NT2/D1 (cell line): ENCODE data around the gene ERI3.

Experiments
- DNase-seq: peaks from one replicate; pipeline ENCODE4 v3.0.0-alpha.2; 2011; ENCODE audit warnings: low read depth, low spot score
- H3K27me3 ChIP-seq: 2 replicates; pipeline ENCODE4 v1.6.0; 2011; ENCODE audit warnings: mild to moderate bottlenecking; ENCODE audit not compliant: insufficient read length, insufficient read depth
- H3K36me3 ChIP-seq: 2 replicates; pipeline ENCODE4 v1.6.1; 2011; ENCODE audit warnings: mild to moderate bottlenecking, low read length, mixed read lengths; ENCODE audit not compliant: insufficient read depth, insufficient read length
- H3K4me1 ChIP-seq: 2 replicates; pipeline ENCODE4 v1.5.1; 2011; ENCODE audit not compliant: insufficient read depth, insufficient read length
- H3K4me3 ChIP-seq: 2 replicates; pipeline ENCODE4 v1.5.1; 2011; ENCODE audit warnings: low read depth; ENCODE audit not compliant: insufficient read length
- H3K9ac ChIP-seq: 2 replicates; pipeline ENCODE4 v1.6.0; 2011; ENCODE audit warnings: low read depth; ENCODE audit not compliant: insufficient read length
- H3K9me3 ChIP-seq: 2 replicates; pipeline ENCODE4 v1.5.1; 2011; ENCODE audit warnings: mild to moderate bottlenecking, low read length; ENCODE audit not compliant: insufficient read depth
- SUZ12 ChIP-seq: IDR thresholded peaks from 2 replicates; pipeline ENCODE4 v1.6.1; 2011; ENCODE audit not compliant: insufficient read length, insufficient read depth; ENCODE audit errors: extremely low read depth
- YY1 ChIP-seq: IDR thresholded peaks from 2 replicates; pipeline ENCODE4 v1.6.1; 2011; ENCODE audit not compliant: insufficient read length, insufficient read depth
- ZNF274 ChIP-seq: IDR thresholded peaks from 2 replicates; pipeline ENCODE4 v1.6.1; 2011; ENCODE audit warnings: mild to moderate bottlenecking, low read depth, low read length

ERI3 gene

GRCh38 chr1:44377925-44378784, 23.1 kb upstream of the ERI3 start:
- no peaks in the 10 kb centered on the region for H3K4me1 ChIP-seq
- no peaks in the 10 kb centered on the region for H3K9me3 ChIP-seq
- H3K27me3 ChIP-seq: peaks cover 11% of the 10 kb centered on the region
- TF ChIP-seq ZNF274 (no peak), YY1 (no peak), SUZ12 (no peak)
- DNase-seq: peak; percentile 73
- no peak overlapping the region for H3K9ac ChIP-seq
- no peaks in the 10 kb centered on the region for H3K36me3 ChIP-seq
- no peak overlapping the region for H3K4me3 ChIP-seq

- no peak for DNase-seq
- Histone ChIP-seq H3K9ac (no peak overlapping the region), H3K27me3 (peaks cover 14% of the 10 kb centered on the region), H3K9me3 (no peaks in the 10 kb centered on the region), H3K4me1 (no peaks in the 10 kb centered on the region), H3K4me3 (no peak overlapping the region), H3K36me3 (no peaks in the 10 kb centered on the region)
- TF ChIP-seq YY1 (no peak), SUZ12 (no peak), ZNF274 (no peak)
These were observed 20.5 kb upstream of the ERI3 start for GRCh38 chr1:44375547-44375946.

GRCh38 chr1:44371206-44371605, 16.1 kb upstream of the ERI3 start:
- peaks cover 11% of the 10 kb centered on the region for H3K4me1 ChIP-seq
- H3K27me3 ChIP-seq: peaks cover 22% of the 10 kb centered on the region
- H3K9ac ChIP-seq: no peak overlapping the region
- DNase-seq: no peak
- no peak overlapping the region for H3K4me3 ChIP-seq
- no peaks in the 10 kb centered on the region for H3K36me3 ChIP-seq
- H3K9me3 ChIP-seq: no peaks in the 10 kb centered on the region
- TF ChIP-seq YY1 (no peak), SUZ12 (no peak), ZNF274 (no peak)

GRCh38 chr1:44368471-44369151, 13.6 kb upstream of the ERI3 start:
- peaks cover 11% of the 10 kb centered on the region for H3K4me1 ChIP-seq
- H3K9me3 ChIP-seq: no peaks in the 10 kb centered on the region
- H3K36me3 ChIP-seq: no peaks in the 10 kb centered on the region
- no peak overlapping the region for H3K4me3 ChIP-seq
- TF ChIP-seq SUZ12: no peak
- peak; percentile 88 for DNase-seq
- peaks cover 36% of the 10 kb centered on the region for H3K27me3 ChIP-seq
- peak overlapping the region; percentile 7 for H3K9ac ChIP-seq

- Histone ChIP-seq H3K9me3 (no peaks in the 10 kb centered on the region), H3K4me3 (no peak overlapping the region), H3K4me1 (peaks cover 11% of the 10 kb centered on the region), H3K27me3 (peaks cover 36% of the 10 kb centered on the region), H3K9ac (peak overlapping the region; percentile 7), H3K36me3 (no peaks in the 10 kb centered on the region)
- TF ChIP-seq SUZ12: no peak
- TF ChIP-seq ZNF274: no peak
- no peak for TF ChIP-seq YY1
- DNase-seq: no peak
These were observed 12.9 kb upstream of the ERI3 start for GRCh38 chr1:44367944-44368343.

GRCh38 chr1:44366371-44366975, 11.4 kb upstream of the ERI3 start:
- H3K36me3 ChIP-seq: no peaks in the 10 kb centered on the region
- no peak for TF ChIP-seq ZNF274
- no peak for TF ChIP-seq YY1
- no peak for TF ChIP-seq SUZ12

GRCh38 chr1:44361478-44361877, 6.4 kb upstream of the ERI3 start:
- H3K27me3 ChIP-seq: peaks cover 17% of the 10 kb centered on the region
- H3K4me1 ChIP-seq: peaks cover 5% of the 10 kb centered on the region
- DNase-seq: no peak
- TF ChIP-seq YY1 (no peak), ZNF274 (no peak)
- no peak overlapping the region for H3K4me3 ChIP-seq
- H3K36me3 ChIP-seq: no peaks in the 10 kb centered on the region
- H3K9ac ChIP-seq: no peak overlapping the region
- H3K9me3 ChIP-seq: no peaks in the 10 kb centered on the region

More at GRCh38 chr1:44366371-44366975, 11.4 kb upstream of the ERI3 start:
- Histone ChIP-seq H3K27me3 (peaks cover 36% of the 10 kb centered on the region), H3K9me3 (no peaks in the 10 kb centered on the region), H3K4me3 (no peak overlapping the region), H3K9ac (no peak overlapping the region), H3K4me1 (peaks cover 11% of the 10 kb centered on the region)
- no peak for DNase-seq
